GM12864 (cell line): ENCODE measurements around the gene SCARF1.

Source experiments
- DNase-seq: peaks from one replicate; pipeline ENCODE4 v3.0.0-alpha.2; 2011; ENCODE audit warnings: low read depth
- H3K4me3 ChIP-seq: 2 replicates; pipeline ENCODE4 v1.5.1; 2011; ENCODE audit warnings: mild to moderate bottlenecking, low read depth, low read length, control low read depth
- CTCF ChIP-seq: IDR thresholded peaks from 2 replicates; pipeline ENCODE4 v1.5.1; 2011; ENCODE audit warnings: low read depth, mild to moderate bottlenecking, moderate library complexity, low read length, control low read depth, inconsistent platforms; ENCODE audit errors: missing control alignments

The SCARF1 gene

GRCh38 chr17:1606352-1606985 is 39.1 kb downstream of the SCARF1 start:
- TF ChIP-seq CTCF = no peak
- peak overlapping the region; percentile 16 for H3K4me3 ChIP-seq
- DNase-seq = no peak

DNA sequence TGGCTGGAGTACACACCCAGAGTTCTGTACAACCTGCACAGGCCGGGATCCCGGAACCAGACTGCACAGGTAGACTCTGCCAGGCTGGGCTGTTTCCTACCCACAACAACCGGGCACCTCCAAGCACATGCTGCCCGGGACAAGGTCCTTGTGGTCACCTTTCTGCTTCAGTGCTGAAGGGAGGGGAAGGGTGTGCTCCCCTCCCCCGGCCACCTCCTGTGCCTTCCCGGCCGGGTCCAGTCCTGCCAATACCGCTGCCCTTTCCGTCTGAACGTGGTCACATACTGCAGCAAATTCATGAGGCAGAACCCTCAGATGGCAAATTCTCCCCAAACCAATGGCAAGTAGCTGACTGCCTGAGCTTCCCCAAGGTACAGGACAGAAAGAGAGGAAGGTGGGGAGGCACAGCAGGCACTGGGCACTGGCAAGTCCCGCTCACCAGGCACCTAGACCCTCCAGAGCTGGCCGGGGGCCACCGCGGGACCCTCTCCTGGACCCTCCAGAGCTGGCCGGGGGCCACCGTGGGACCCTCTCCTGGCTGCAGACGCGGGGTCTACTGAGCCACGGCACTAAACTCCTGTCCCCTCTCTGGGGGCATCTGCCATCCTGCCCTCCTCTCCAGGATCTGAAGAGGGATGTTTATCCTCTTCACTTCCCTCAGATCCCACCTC is 39.7 kb downstream of the SCARF1 start:
- TF ChIP-seq CTCF = no peak
- DNase-seq = no peak

DNA sequence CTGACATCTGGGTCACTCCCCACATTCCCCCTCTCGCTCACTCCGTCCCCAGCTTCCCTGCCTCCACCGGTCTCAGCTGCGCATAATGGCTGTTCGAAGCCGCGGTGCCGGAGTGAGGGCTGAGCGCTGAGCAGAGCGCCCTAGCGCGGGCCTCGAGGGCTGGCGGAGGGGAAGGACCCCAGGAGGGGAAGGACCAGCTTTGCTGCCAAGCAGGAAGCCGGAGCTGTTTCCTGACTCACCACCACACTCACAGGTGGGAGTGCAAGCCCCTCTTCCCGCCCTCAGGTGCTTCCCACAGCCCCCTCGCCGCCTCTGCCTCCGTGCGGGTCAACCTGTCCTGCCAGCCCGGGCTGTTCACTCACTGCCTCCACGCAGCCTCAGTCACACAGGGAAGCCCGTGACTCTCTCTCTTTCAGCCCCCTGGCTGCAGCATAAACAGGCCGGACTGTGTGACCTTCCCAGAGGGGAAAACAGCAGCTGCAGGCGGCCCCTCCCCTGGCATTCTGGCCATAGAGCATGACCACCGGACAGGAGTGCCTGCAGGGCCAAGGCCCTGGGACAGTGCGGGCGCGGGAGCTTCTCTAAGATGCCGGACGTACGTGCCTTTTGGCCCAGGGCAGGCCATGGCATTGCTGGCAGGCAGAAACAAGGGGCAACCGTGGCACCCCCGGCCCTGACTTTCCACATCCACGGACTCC is 40.6 kb downstream of the SCARF1 start:
- no peak for TF ChIP-seq CTCF
- H3K4me3 ChIP-seq = no peak overlapping the region

More for the DNA sequence above, 39.7 kb downstream of the SCARF1 start:
- H3K4me3 ChIP-seq = no peak overlapping the region; the same call in 1 of the 2 replicates

DNA sequence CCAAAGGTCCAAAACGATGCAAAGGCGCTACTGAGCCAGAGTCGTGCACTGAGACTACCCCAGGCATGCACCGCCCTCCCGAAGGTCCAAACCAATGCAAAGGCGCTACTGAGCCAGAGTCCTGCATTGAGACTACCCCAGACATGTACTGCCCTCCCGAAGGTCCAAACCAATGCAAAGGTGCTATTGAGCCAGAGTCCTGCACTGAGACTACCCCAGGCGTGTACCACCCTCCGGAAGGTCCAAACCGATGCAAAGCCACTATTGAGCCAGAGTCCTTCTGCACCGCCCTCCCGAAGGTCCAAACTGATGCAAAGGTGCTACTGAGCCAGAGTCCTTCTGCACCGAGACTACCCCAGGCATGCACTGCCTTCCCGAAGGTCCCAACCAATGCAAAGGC is 44.0 kb downstream of the SCARF1 start:
- no peak for DNase-seq
- no peak overlapping the region for H3K4me3 ChIP-seq
- no peak for TF ChIP-seq CTCF

More for the DNA sequence above, 40.6 kb downstream of the SCARF1 start:
- DNase-seq = no peak

GRCh38 chr17:1598399-1599095 is 47.0 kb downstream of the SCARF1 start:
- no peak overlapping the region for H3K4me3 ChIP-seq
- no peak for TF ChIP-seq CTCF

DNA sequence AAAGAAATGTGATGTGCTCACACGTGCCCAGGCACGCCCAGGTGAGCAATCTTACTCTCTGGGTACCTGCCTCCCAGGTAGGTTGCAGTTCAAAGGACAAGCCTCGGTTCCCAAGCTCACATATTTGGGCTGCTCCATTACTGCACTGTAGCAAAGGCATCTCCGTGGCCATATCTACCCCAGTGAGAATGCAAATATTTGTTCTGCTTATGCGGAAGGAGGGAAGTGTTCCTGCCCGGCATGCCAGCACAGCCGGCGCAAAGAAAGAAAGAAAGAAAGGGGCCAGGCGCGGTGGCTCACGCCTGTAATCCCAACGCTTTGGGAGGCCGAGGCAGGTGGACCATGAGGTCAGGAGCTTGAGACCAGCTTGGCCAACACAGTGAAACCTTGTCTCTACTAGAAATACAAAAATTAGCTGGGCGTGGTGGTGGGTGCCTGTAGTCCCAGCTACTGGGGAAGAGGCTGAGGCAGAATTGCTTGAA is 47.6 kb downstream of the SCARF1 start:
- DNase-seq = no peak
- TF ChIP-seq CTCF = no peak
- no peak overlapping the region for H3K4me3 ChIP-seq

More at GRCh38 chr17:1598399-1599095, 47.0 kb downstream of the SCARF1 start:
- DNase-seq = no peak
